SW 1271 (cell line): ENCODE data around the gene TGDS.

Source experiments
- DNase-seq, 2 experiments: peaks; one replicate each; lab custom pipeline; 2025; lab: John Stamatoyannopoulos, UW

Gene TGDS

DNA sequence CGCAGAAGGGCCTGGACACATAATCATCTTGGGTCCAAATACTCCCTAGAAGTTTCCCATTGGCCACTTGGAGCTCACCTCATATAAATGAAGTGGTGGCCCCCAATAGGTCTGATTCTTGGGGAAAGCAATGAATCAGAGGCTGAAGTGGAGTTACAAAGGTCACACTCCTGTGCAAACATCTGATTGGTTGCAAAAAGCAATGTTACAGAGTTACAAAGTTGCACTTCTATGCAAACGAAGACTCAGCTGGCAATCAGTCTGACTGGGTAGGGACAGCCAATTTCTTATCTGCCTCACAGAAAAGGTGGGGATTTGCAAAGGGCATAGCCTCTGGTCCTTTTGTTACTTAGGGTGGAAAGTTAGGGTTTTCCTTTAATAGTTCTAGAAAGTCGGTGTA lies 3.9 kb upstream of the TGDS start:
- DNase-seq = no peak

DNA sequence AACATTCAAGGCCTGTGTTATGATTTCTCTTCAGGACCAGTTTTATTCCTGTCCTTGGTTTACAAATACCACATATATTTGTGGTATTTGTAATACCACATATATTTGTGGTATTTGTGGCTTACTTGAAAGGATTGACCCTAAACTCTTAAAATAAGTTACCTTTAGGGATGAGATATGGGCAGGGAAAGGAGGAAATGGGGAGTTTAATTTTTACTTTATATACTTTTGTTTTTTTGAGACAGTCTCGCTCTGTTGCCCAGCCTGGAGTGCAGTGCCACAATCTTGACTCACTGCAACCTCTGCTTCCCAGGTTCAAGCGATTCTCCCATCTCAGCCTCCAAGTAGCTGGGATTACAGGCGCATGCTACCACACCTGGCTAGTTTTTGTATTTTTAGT lies 2.3 kb upstream of the TGDS start:
- no peak for DNase-seq

DNA sequence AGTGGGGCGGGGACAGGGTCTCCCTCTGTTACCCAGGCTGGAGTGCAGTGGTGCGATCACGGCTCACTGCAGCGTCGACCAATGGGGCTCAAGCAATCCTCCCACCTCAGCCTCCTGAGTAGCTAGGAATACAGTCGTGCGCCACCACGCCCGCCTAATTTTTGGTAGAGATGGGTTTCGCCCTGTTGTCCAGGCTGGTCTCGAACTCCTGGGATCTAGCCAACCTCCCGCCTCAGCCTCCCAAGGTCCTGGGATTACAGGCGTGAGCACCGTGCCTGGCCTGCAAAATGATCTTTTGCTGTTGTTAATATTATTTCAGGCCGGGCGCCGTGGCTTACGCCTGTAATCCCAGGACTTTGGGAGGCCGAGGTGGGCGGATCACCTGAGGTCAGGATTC lies 621 bp upstream of the TGDS start:
- DNase-seq = no peak

DNA sequence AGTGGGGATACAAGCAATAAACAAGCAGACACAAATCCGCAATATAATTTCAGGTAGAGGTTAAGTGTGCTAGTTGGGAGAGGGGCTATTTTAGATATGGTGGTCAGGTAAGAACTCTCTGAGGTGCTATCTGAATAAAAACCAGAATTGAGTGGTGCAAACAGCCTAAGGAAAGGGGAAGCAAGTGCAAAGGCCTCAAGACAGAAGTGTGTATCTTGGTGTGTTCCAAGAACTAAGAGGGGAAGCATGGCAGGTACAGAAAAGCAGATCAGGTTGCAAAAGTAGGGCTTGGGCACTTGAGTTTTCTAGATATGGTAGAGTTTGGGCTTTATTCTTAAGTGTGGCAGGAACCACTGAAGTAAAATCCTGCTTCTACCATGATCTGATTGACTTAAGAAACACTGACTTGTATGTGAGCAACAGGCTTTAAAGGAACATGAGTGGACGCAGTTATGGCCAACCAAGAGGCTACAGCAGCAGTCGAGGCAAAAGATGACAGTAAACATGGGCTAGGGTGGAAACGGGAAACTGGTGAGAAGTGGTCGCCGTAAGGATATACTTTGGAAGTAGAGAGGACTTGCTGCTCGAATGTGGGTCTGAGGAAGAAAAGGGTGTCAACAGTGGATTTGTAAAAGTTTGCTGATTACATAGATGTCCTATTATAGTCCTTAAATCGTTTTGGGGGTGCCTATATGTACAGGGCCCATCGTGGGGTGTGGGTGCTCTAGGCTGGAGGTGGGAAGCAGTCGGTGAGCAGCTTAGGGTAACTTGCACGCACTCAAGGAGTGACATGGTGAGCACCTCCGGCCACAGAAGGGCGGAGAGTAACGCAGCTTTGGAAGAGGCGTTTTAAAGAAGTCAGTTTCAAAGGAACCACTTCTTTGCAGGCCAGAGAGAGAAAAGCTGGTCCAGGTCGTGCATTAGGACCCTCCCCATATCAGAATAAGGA lies 677 bp downstream of the TGDS start:
- DNase-seq = no peak

DNA sequence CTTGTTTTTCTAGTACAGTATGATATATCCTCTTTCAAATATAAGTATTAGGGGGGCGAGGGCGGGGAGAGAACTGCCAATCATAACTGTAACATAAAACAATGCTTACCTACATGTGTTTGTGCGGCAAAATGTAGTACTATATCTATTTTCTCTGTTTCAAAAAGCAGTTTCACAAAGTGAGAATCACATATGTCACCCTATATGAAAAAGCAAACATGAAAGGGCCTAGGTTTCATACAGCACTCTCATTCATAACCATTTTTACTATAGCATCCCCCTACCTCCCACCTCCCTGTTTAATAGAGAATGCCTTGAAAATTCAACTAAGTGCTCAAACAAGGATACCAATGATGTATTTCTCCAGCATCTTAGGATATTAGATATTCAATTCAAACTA lies 5.2 kb downstream of the TGDS start:
- DNase-seq = no peak

DNA sequence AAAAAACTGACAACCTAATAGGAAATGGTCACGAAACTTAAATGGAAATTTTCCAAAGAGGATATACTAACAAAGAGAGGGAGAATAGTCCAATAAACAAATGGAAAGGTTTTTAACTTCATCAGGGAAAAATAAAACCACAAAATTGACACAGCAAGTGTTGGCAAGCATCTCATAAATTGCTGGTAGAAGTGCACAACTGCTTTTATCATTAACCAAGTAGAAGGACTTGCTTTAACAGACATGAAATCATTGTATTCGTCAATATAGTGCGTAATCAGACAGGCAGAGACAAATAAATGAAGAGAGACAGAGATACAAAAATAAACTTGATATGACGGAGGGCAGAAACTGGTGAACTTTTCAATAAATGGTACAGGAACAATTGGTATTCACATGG lies 7.4 kb downstream of the TGDS start:
- DNase-seq = no peak

DNA sequence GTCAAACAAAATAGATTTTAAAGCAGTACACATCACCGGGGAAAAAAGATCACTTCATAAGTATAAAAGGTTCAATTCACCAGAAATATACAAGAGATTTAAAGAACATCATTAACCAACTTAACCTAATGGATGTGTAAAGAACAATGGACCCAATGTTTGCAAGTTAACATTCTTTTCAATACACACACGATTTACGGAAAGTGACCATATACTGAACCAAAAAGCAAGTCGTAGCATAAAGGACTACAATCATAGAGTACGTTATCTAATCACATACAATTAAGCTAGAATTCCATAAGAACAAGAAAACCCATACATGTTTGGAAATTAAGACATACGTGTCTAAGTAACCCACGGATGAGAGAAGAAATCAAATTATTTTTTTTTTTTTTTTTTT lies 9.6 kb downstream of the TGDS start:
- DNase-seq = no peak

DNA sequence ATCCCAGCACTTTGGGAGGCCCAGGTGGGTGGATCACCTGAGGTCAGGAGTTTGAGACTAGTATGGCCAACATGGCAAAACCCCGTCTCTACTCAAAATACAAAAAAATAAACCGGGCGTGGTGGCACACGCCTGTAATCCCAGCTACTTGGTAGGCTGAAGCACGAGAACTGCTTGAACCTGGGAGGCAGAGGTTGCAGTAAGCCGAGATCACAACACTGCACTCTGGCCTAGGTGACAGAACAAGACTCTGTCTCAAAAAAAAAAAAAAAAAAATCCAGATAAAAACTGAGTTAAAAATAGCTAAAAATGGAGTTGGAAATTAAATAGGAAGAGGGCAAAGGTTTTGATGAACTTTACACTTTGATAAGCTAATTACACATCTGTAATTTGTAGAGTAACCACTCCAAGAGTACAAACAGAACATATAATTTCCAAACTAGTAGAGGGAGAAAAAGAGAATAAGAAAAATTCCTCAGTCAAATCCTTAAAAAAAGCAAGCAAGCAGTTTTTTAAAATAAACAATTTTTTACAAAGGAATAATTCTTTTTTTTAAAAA lies 10.3 kb downstream of the TGDS start:
- no peak for DNase-seq

DNA sequence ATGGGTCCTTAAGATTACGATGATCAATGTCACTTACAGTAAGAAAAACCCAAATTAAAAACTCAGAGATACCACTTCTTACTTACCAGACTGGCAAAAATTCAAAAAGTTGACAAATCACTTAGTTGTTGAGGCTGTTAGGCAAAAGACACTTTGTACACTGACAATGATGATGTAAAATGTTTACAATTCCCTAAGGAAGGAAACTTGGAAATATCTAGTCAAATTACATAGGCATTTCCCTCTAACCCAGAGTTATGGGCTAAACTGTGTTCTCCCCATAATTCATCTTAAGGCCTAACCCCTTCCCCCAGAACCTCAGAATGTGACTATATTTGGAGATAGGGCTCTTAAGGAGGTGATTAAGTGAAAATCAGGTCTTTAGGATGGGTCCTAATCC lies 12.0 kb downstream of the TGDS start:
- DNase-seq = no peak

DNA sequence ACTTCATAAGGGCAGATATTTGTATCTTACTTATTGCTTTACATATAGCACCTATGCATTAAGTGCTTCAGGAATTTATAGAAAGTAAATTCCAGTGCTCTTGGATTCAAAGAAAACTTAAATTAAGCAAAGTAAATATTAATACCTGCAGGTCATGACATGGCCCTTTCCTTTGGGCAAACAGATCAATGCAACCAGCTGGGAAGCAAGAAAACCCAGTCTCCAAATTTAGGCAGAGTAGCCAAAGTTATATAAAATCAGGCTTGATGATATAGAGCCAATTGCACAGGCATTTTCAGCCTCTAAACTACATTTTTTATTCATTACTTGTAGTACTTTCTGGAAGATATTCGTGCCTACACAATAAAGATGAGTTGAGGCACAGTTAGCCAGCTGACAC lies 16.9 kb downstream of the TGDS start:
- DNase-seq = no peak

DNA sequence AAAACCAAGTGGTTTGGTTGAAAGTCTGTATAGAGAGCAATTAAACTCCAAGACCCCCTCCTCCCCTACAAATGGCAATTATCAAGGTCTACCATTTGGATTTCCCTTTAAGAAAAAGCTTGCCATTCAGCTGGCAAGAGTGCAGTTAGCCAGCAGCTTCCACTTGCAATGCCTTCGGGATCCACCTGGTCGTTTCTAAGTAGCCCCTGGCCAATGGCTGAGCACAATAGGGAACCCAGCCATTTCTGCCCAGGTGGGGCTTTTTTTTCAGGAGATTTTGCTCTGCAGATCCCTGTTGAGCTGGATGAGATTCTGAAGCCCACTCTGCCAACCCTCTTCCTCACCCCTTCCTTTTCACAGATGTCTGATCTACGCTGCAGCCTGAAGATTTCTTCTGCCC lies 26.3 kb downstream of the TGDS start:
- no peak for DNase-seq

DNA sequence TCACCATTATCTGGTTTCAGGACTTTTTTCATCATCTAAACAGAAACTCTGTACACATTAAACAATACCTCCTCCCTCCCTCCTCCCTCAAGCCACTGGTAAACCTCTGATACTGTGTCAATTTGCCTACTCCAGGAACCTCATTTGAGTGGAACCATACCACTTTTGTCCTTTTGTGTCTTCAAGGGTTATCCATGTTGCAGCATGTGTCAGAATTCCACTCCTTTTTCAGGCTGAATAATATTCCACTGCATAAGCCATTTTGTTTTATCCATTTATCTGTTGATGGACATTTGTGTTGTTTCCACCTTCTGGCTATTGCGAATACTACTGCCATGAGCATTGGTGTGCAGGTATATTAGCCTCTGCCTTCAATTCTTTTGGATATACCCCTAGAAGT lies 27.5 kb downstream of the TGDS start:
- DNase-seq = no peak

DNA sequence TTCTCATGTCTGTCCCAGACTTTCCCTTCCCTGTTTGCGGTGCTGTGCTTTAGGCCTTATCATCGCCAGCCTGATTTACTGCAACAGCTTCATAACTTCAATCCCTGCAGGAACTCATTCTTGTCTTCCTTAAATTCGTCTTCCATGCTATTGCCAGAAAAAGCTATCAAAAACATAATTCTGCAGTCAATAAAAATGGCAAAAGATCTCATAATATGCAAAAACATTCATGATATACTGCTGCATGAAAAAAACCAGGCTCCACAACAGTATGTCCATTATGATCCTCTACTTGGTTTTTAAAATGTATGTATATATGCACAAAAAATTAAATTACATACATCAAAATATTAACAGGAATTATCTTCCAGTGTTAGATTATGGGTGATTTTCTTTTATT lies 28.4 kb downstream of the TGDS start:
- DNase-seq = no peak

DNA sequence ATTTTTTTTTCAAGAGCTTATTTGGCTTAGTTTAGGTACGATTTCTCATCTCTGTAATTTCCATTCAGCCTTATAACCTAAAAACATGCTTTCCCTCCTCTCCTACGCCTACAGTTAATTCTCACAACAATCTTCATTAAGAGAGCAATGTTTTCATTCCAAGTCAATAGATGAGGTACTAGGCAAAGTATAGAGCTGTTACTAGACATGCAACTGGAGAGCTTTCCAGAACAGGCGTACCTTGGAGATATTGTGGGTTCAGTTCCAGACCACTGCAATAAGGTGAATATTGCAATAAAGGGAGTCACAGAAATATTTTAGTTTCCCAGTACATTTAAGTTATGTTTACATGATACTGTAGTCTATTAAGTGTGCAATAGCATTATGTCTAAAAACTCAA lies 34.8 kb downstream of the TGDS start:
- no peak for DNase-seq

DNA sequence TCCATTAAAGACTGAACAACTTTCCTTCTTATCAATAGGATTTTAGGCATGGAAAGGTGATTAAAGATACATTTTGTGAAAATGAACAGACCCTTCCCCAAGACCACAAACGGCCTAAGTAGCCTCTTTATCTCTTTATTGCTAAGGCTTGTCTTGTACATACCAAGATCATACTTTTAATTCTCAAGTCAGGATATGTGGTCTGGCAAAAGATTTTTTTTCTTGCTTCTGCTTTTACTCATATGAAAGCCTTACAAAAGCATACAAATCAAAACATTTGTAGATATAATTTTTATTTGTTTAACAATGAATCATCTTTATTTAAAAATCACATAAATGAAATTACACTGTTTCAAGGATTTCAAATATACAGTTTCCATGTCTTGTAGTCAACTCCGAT lies 35.8 kb downstream of the TGDS start:
- DNase-seq = no peak

DNA sequence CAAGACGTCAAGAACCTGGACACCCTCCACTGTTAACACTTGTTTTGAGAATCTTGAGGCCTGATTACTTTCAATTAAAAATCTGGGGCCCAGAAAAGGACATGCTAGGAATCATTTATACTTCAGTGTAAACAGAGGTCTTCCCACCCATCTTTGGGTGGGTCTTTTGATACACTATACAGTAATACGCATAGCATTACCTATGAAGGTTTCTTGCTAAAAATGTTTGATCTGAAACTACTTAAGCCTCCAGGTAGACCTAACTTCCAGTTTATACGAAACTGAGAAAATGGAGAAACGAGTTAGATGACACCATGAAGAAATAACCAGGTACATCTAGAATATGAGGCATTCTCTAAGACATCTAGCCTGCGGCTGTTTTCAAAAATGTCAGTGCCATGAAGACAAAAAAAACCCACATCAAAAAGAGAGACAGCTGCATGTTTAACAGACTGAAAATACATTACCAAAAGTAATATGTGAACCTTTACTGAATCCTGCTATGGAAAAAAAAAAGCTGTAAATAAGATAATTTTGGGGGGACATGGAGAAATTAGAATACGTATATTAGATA lies 36.6 kb downstream of the TGDS start:
- DNase-seq = no peak

DNA sequence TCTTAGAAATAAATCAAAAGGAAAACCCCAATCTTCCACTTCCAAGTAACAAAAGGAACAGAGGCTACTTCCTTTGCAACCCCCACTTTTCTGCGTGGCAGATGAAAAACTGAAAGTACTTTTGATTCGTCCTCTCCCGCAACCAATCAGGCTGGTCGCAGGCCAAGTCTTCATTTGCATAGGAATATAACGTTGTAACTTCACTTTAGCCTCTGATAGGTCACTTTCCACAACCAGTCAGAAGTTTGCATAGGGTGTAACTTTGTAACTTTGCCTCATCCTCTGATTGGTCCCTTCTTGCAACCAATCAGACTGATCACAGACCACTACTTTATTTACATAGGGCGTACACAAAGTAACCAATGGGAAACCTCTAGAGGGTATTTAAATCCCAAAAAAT lies 37.2 kb downstream of the TGDS start:
- no peak for DNase-seq

DNA sequence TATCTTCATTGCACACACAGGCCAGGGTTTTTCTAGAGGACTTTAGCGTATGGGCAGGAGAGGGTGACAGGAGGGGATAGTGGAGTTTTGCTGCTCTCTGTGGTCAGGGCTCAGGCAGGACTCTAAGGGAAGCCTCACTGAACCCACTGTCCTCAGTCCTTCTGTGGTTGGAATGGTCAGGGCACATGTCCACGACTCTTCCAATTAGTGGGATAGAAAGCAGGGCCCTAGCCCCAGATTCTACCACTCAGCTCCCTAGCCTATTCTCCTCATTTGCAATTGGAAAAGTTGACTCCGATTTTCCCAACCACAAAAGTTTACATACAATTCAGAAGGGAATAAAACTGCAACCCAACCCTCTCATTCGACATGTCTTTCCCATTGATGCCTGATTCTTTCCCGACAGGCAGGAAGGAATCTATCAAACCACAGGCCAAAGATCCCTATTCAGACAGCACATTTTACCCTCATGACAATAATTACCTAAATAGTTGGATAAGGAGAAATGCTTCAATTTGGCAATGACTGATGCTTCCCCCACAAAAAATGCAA lies 38.2 kb downstream of the TGDS start:
- no peak for DNase-seq

DNA sequence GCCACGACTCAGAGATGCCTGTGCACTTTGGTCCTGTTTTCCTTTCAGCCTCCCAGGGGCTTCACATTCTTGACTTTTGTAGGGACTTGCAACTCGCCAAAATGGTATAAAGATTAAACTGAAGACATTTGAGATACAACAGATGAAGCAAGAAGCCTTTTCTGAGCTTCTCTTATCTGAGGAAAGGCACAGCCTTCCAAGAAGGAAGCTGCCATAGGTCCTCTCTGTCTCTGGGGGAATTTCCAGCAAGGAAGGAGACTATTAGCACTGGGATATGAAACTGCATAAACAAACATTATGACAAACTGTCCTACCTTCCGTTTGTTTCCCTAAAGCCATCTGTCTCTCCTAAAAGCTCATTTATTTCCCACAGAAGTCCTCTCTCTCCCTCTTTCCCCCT lies 39.3 kb downstream of the TGDS start:
- no peak for DNase-seq

DNA sequence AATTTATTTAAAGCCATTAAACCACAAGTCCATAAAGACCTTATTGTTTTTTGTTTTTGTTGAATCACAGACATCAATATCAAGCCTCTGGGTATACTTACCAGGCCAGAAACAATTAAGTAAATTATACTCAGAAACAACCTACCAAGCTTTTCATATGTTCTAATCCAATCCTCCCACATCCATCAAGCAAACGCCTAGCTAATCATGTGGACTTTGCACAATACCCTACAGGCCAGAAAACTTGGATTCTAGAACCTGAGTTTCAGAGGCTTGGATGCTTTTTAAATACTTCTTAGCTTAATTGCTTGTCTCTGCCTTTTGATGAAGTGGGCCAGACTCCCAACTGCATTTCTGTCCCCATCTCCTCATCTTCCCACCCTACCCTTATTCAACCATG lies 39.9 kb downstream of the TGDS start:
- no peak for DNase-seq

DNA sequence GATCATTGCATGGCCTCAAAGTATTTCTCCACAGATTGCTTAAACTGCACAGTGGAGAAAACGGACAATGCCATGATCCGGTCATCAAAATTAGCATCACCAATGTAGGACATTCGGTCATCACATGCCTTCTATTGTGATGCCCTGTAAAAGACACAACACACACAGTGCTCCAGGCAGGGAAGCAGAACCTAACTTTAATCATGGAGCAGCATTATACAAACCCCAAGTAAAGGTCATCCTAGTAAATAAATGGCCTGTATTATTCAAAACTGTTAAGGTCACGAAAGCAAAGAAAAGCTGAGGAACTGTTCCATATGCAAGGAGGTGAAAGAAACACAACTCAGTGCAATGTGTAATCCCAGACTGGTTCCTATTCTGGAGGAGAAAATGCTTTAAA lies 42.2 kb downstream of the TGDS start:
- DNase-seq = no peak

DNA sequence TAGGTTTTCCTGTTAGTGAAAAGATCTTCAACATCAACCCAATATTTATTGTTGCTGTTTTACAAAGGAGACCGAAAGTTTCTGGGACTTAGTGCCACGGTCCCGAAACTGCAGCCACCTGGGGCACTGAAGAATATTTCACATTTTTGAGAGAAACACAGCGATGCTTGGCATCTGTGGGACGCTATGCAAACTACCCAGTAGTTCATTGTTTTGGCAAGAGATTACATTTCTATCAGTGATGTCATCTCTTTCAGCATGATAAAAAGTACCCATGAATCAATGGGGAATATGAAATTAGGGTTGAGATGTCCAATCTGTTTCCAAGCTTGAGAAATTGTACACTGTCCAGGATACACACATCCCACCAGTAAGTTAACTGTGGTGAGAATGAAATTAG lies 43.9 kb downstream of the TGDS start:
- no peak for DNase-seq

DNA sequence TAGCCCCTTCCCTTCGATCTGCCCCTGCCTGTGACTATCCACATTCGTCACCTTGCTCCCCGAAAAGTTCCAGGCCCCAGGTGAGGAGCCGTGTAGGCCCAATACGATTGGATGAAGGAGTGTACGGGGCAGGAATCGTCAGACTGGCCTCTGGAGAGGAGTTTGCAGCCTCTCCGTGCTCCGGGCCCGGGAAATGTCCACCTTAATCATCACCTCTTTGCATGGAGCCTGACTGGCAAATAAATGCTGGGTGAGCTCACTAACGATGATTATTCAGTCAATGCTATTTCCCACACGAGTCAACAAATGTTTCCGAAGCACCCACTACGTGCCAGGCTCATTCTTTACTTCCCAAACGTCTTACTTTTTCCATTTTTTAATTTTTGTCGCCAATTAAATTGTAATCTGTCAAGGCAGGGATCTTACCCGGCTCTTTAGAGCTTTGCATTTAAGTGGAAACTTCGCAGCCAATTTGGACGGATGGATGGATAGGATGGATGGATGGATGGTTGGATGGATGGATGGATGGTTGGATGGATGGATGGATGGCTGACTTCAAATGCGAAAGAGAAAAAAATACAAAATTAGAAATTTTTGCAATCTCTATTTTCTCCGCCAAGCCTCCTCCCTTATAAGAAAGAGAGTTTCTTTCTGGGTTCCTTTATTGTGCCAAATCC lies 45.8 kb downstream of the TGDS start:
- DNase-seq = no peak
